ENCODE data around the gene BMPR2. TPM values are rescaled to one million over a fixed set of nuclear protein-coding genes. Genes with fewer than 3 reads are reported as not detected.

BMPR2 gene
- polyA plus RNA-seq, 1 experiment, result 78.1 TPM

DNA sequence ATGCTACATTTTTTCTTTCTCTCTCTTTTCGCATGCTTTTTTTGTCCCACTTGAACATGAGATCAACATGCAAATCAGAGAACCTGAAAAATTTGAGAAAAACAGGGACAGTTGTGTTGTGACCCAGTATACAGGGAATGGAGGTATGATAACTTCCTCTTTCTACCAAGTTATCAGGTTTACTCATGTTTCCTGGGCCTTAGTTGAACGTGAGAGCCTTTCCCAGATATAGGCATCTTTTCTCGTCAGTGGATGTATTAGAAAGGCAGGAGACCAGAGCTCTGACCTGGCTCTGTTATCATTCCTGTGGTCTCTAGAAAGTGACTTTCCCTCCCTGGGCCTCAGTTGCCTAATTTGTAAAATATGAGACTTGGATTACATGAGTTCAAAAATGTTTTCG is 228.6 kb downstream of the BMPR2 start:
- ChIA-PET POLR2A (no interaction called here), CTCF (no interaction called here)
- H3K27me3 ChIP-seq (ENCODE audit: control insufficient read depth, insufficient read depth, low read length), result no peaks in the 10 kb centered on the region
- no peak for DNase-seq (ENCODE audit: low read depth, low spot score)
- H3K4me3 ChIP-seq (ENCODE audit: low read depth, low read length), result no peak overlapping the region
- no peak overlapping the region for H3K27ac ChIP-seq (ENCODE audit: low read depth, low read length)
- TF ChIP-seq, protein P1, sequence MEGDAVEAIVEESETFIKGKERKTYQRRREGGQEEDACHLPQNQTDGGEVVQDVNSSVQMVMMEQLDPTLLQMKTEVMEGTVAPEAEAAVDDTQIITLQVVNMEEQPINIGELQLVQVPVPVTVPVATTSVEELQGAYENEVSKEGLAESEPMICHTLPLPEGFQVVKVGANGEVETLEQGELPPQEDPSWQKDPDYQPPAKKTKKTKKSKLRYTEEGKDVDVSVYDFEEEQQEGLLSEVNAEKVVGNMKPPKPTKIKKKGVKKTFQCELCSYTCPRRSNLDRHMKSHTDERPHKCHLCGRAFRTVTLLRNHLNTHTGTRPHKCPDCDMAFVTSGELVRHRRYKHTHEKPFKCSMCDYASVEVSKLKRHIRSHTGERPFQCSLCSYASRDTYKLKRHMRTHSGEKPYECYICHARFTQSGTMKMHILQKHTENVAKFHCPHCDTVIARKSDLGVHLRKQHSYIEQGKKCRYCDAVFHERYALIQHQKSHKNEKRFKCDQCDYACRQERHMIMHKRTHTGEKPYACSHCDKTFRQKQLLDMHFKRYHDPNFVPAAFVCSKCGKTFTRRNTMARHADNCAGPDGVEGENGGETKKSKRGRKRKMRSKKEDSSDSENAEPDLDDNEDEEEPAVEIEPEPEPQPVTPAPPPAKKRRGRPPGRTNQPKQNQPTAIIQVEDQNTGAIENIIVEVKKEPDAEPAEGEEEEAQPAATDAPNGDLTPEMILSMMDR (IDR thresholded peaks at IDR 0.05; ENCODE audit: low read depth, low read length), result no peak
- H3K9me3 ChIP-seq (ENCODE audit: control insufficient read depth, insufficient read depth, low read length), result no peaks in the 10 kb centered on the region

DNA sequence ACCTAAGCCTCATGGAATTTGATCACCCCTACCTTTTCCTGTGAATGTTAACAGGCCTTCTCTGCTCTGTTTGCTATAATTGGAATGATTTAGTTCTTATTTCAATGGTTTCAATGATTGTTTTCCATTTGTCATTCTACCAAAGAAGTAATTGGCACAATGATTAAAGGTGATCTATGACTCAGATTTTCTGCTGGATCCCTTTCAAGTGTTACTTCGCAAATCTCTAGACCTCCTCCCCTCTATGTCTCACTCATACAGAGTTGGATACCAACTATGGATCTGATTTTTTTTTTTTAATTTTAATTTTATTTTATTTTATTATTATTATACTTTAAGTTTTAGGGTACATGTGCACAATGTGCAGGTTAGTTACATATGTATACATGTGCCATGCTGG is 229.0 kb downstream of the BMPR2 start:
- Histone ChIP-seq H3K4me3 (ENCODE audit: low read depth, low read length) (no peak overlapping the region), H3K27me3 (ENCODE audit: control insufficient read depth, insufficient read depth, low read length) (no peaks in the 10 kb centered on the region), H3K9me3 (ENCODE audit: control insufficient read depth, insufficient read depth, low read length) (no peaks in the 10 kb centered on the region), H3K27ac (ENCODE audit: low read depth, low read length) (no peak overlapping the region)
- TF ChIP-seq, protein P1 (IDR thresholded peaks at IDR 0.05; ENCODE audit: low read depth, low read length), result no peak
- CTCF ChIA-PET, result no interaction called here
- POLR2A ChIA-PET, result no interaction called here
- no peak for DNase-seq (ENCODE audit: low read depth, low spot score)

GRCh38 chr2:202608142-202608852 is 232.2 kb downstream of the BMPR2 start:
- TF ChIP-seq, protein P1 (IDR thresholded peaks at IDR 0.05; ENCODE audit: low read depth, low read length), result no peak
- no peaks in the 10 kb centered on the region for H3K9me3 ChIP-seq (ENCODE audit: control insufficient read depth, insufficient read depth, low read length)
- CTCF ChIA-PET, result no interaction called here
- no peak for DNase-seq (ENCODE audit: low read depth, low spot score)
- no peak overlapping the region for H3K27ac ChIP-seq (ENCODE audit: low read depth, low read length)
- POLR2A ChIA-PET, result no interaction called here
- no peaks in the 10 kb centered on the region for H3K27me3 ChIP-seq (ENCODE audit: control insufficient read depth, insufficient read depth, low read length)
- H3K4me3 ChIP-seq (ENCODE audit: low read depth, low read length), result no peak overlapping the region

DNA sequence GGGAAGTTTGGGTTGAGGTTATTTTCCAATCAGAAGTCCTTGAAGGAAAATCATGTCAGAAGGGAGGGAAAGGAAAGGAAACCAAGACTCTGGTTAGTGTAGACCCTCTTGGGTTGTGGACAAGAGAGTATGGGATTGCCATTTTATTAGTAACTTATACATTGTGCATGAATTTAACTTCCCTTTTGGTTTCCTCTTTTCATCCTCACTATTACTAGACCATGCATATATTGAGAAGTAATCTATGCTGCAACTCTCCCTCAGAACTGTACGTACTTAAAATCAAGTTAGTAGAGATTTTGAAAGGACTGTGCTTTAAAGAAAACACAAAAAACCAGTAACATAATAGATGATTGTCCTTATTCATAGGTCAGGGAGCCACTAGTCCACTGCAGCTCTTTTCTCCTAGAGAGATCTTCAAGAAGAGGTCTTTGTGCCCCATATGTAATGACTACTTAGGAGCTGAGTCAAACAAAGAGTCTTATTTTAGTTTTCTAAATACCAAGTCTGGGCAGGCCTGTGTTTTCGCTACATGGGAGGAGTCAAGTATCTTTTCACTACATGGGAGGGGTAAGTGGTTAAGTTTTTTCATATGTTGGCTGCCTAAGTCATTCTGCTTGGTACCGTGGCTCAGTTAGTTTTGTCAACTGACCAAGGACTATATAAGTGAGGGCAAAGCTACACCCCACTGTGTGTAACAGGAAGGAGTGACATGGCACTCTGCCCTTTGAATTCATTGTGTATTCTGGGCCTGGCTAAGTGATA is 233.4 kb downstream of the BMPR2 start:
- POLR2A ChIA-PET, result no interaction called here
- CTCF ChIA-PET, result interaction anchor here (2.5 kb wide), 1 partner anchor 21 kb away, joined by 8 read pairs; no protein-coding TSS in a partner anchor
- no peak overlapping the region for H3K27ac ChIP-seq (ENCODE audit: low read depth, low read length)
- DNase-seq (ENCODE audit: low read depth, low spot score), result no peak
- no peaks in the 10 kb centered on the region for H3K9me3 ChIP-seq (ENCODE audit: control insufficient read depth, insufficient read depth, low read length)
- no peak overlapping the region for H3K4me3 ChIP-seq (ENCODE audit: low read depth, low read length)
- no peaks in the 10 kb centered on the region for H3K27me3 ChIP-seq (ENCODE audit: control insufficient read depth, insufficient read depth, low read length)
- TF ChIP-seq, protein P1 (IDR thresholded peaks at IDR 0.05; ENCODE audit: low read depth, low read length), result no peak

DNA sequence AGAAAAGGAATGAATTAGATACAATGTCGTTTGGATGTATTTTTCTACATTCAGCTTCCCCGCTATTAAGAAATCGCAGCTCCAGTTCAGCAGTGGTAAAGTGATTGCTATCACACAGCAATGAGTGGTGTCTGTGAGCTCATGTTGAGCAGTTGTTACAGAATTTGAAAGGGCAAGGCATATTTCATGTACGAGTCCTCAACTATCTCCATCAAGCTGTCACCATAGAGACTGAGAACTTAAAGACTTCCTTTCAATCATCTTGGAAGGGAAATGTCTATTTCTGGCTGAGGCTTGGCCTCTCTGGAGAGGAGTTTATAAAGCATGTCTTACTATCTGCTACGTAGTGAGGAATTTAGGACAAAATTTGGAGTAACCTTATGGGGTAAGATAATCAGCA is 234.3 kb downstream of the BMPR2 start:
- POLR2A ChIA-PET, result no interaction called here
- no peak overlapping the region for H3K27ac ChIP-seq (ENCODE audit: low read depth, low read length)
- CTCF ChIA-PET, result interaction anchor here (0.5 to 2.5 kb wide), 2 partner anchors 11 to 22 kb away, joined by 3 to 8 read pairs; no protein-coding TSS in a partner anchor
- H3K27me3 ChIP-seq (ENCODE audit: control insufficient read depth, insufficient read depth, low read length), result no peaks in the 10 kb centered on the region
- TF ChIP-seq, protein P1 (IDR thresholded peaks at IDR 0.05; ENCODE audit: low read depth, low read length), result no peak
- no peak for DNase-seq (ENCODE audit: low read depth, low spot score)
- no peaks in the 10 kb centered on the region for H3K9me3 ChIP-seq (ENCODE audit: control insufficient read depth, insufficient read depth, low read length)
- H3K4me3 ChIP-seq (ENCODE audit: low read depth, low read length), result no peak overlapping the region

Data from AG04450 (cell line).